GM21526 (cell line): Measurements from ENCODE around the gene BICC1.

Source experiments
- ATAC-seq: cut with Tn5 transposase; IDR thresholded peaks from one replicate; pipeline ENCODE4 v1.9.1; 2021; ENCODE audit warnings: moderate library complexity; ENCODE audit not compliant: unreplicated experiment, low FRiP score

BICC1 gene

GRCh38 chr10:58734664-58735063 is 222.0 kb downstream of the BICC1 start:
- no peak for ATAC-seq

- ATAC-seq = no peak
These were observed 222.4 kb downstream of the BICC1 start for GRCh38 chr10:58735087-58735486.

GRCh38 chr10:58740620-58741369 is 228.1 kb downstream of the BICC1 start:
- no peak for ATAC-seq

- ATAC-seq = no peak
These were observed 229.0 kb downstream of the BICC1 start for GRCh38 chr10:58741673-58742072.

- ATAC-seq = no peak
These were observed 229.5 kb downstream of the BICC1 start for GRCh38 chr10:58742141-58742540.

GRCh38 chr10:58743466-58744115 is 230.9 kb downstream of the BICC1 start:
- no peak for ATAC-seq

GRCh38 chr10:58746474-58747185 is 234.0 kb downstream of the BICC1 start:
- ATAC-seq = no peak

GRCh38 chr10:58747687-58748086 is 235.0 kb downstream of the BICC1 start:
- ATAC-seq = no peak

GRCh38 chr10:58752665-58753064 is 240.0 kb downstream of the BICC1 start:
- no peak for ATAC-seq

GRCh38 chr10:58753425-58753824 is 240.8 kb downstream of the BICC1 start:
- no peak for ATAC-seq

GRCh38 chr10:58754469-58755339 is 242.0 kb downstream of the BICC1 start:
- ATAC-seq = no peak

- ATAC-seq = no peak
These were observed 242.6 kb downstream of the BICC1 start for GRCh38 chr10:58755340-58755610.

GRCh38 chr10:58755677-58756076 is 243.0 kb downstream of the BICC1 start:
- no peak for ATAC-seq

GRCh38 chr10:58756130-58756719 is 243.6 kb downstream of the BICC1 start:
- ATAC-seq = no peak

GRCh38 chr10:58757352-58758065 is 244.8 kb downstream of the BICC1 start:
- no peak for ATAC-seq

GRCh38 chr10:58758321-58758720 is 245.6 kb downstream of the BICC1 start:
- no peak for ATAC-seq

- no peak for ATAC-seq
These were observed 251.5 kb downstream of the BICC1 start for GRCh38 chr10:58764087-58764747.

- ATAC-seq = no peak
These were observed 253.2 kb downstream of the BICC1 start for GRCh38 chr10:58765910-58766309.

- ATAC-seq = no peak
These were observed 255.0 kb downstream of the BICC1 start for GRCh38 chr10:58767652-58768051.
